Keratinocyte (primary cell): ENCODE data around the gene AGR3. TPM values are rescaled to one million over a fixed set of nuclear protein-coding genes. Genes with fewer than 3 reads are reported as not detected.

Source experiments
- DNase-seq: peaks from one replicate; pipeline ENCODE4 v3.0.0-alpha.2; 2011; ENCODE audit warnings: low read depth, missing footprints, low spot score
- FAIRE-seq: peaks from 2 replicates; lab custom pipeline; 2011; peaks lifted over from hg19 to GRCh38; lab: Jason Lieb, UNC
- H2AFZ ChIP-seq: 2 replicates; pipeline ENCODE4 v1.6.0; 2012; ENCODE audit warnings: low read length, control low read depth, inconsistent platforms; ENCODE audit not compliant: control insufficient read depth
- H3K27ac ChIP-seq: 2 replicates; pipeline ENCODE4 v1.5.1; 2011; ENCODE audit warnings: low read length; ENCODE audit not compliant: control insufficient read depth, insufficient read depth
- H3K27me3 ChIP-seq: 3 replicates; pipeline ENCODE4 v1.6.0; 2011; ENCODE audit warnings: low read length; ENCODE audit not compliant: control insufficient read depth, insufficient read depth; ENCODE audit errors: extremely low read depth
- H3K36me3 ChIP-seq, 2 experiments: 2 replicates in 1 of 2; 3 replicates in 1 of 2; pipeline ENCODE4 v1.5.1; 2011; ENCODE audit warnings: low read length in 2 of 2, mild to moderate bottlenecking in 1 of 2; ENCODE audit not compliant: control insufficient read depth in 2 of 2, insufficient read depth in 2 of 2; ENCODE audit errors: extremely low read depth in 1 of 2
- H3K4me1 ChIP-seq: 3 replicates; pipeline ENCODE4 v1.5.1; 2011; ENCODE audit warnings: low read length; ENCODE audit not compliant: control insufficient read depth, insufficient read depth; ENCODE audit errors: extremely low read depth
- H3K4me2 ChIP-seq: 3 replicates; pipeline ENCODE4 v1.6.0; 2011; ENCODE audit warnings: low read depth, low read length; ENCODE audit not compliant: control insufficient read depth, insufficient read depth; ENCODE audit errors: extremely low read depth
- H3K4me3 ChIP-seq, 3 experiments: fragments of 200-600 bp in 1 of 3; sonication (generic) in 1 of 3; 2 replicates in 2 of 3; 3 replicates in 1 of 3; pipeline ENCODE4 v1.5.1; 2011 to 2016; ENCODE audit warnings: low read length in 3 of 3, mild to moderate bottlenecking in 3 of 3, control low read depth in 2 of 3, inconsistent platforms in 1 of 3, low read depth in 1 of 3, mixed read lengths in 1 of 3, mixed run types in 1 of 3, moderate library complexity in 1 of 3; ENCODE audit not compliant: control insufficient read depth in 2 of 3, insufficient read depth in 2 of 3; ENCODE audit errors: extremely low read depth in 1 of 3
- H3K79me2 ChIP-seq: 2 replicates; pipeline ENCODE4 v1.6.0; 2012; ENCODE audit warnings: low read length; ENCODE audit not compliant: control insufficient read depth, insufficient read depth
- H3K9ac ChIP-seq: 3 replicates; pipeline ENCODE4 v1.6.0; 2011; ENCODE audit warnings: low read length; ENCODE audit not compliant: control insufficient read depth, insufficient read depth; ENCODE audit errors: extremely low read depth
- H3K9me1 ChIP-seq: 3 replicates; pipeline ENCODE4 v1.6.0; 2011; ENCODE audit warnings: low read length; ENCODE audit not compliant: control insufficient read depth, insufficient read depth; ENCODE audit errors: extremely low read depth
- H3K9me3 ChIP-seq: 2 replicates; pipeline ENCODE4 v1.5.1; 2012; ENCODE audit warnings: low read depth, low read length; ENCODE audit not compliant: control insufficient read depth
- H4K20me1 ChIP-seq: 3 replicates; pipeline ENCODE4 v1.6.0; 2011; ENCODE audit warnings: low read length; ENCODE audit not compliant: control insufficient read depth, insufficient read depth; ENCODE audit errors: extremely low read depth
- CTCF ChIP-seq, 3 experiments: IDR thresholded peaks in 1 of 3; conservative IDR thresholded peaks in 1 of 3; optimal IDR thresholded peaks in 1 of 3; 2 replicates in 2 of 3; 3 replicates in 1 of 3; pipeline versions ENCODE3 to v1.5.1; 2011; ENCODE audit warnings: low read length in 3 of 3, mild to moderate bottlenecking in 3 of 3, moderate library complexity in 2 of 3, control low read depth in 1 of 3, inconsistent platforms in 1 of 3; ENCODE audit not compliant: insufficient read depth in 2 of 3; ENCODE audit errors: extremely low read depth in 1 of 3
- EZH2 ChIP-seq: IDR thresholded peaks from one replicate; pipeline ENCODE4 v1.6.1; 2012; ENCODE audit warnings: inconsistent platforms, mild to moderate bottlenecking, low read length, moderate library complexity
- dilution Hi-C: fragments of 300-500 bp; cut with MboI; formaldehyde crosslinking; loops from one replicate; pipeline ENCODE4 v1.7.0; 2020; ENCODE audit warnings: low sequenced_read_pairs; ENCODE audit not compliant: extremely low pct_ligation_motif_present
- polyA plus RNA-seq, 5 experiments: library from polyadenylated mRNA; depleted of rRNA in 3 of 5; stranded (reverse) in 3 of 5; stranded (forward) in 1 of 5; unstranded in 1 of 5; fragments of >200 nt; gene quantifications; 1 replicate in 1 of 5; 2 replicates in 3 of 5; 3 replicates in 1 of 5; pipeline versions ENCODE4 v1.2.1 to v1.2.3, GENCODE V29; 2011 to 2012; ENCODE audit warnings: missing spikeins in 2 of 5, low read depth in 1 of 5, low replicate concordance in 1 of 5

Gene AGR3
- polyA plus RNA-seq, 1 donor (not counting 4 experiments of a cell fraction or from before 2014, with no cell fraction given) = not detected

GRCh38 chr7:16918288-16918895 lies 36.6 kb upstream of the AGR3 start:
- no peaks in the 10 kb centered on the region for H4K20me1 ChIP-seq
- no peak for TF ChIP-seq EZH2
- peak in 2 of 3 experiments; percentile 31 to 40 for TF ChIP-seq CTCF (optimal IDR thresholded peaks at IDR 0.05 in 1 of 3, IDR thresholded peaks at IDR 0.05 in 1 of 3, conservative IDR thresholded peaks at IDR 0.05 in 1 of 3; ENCODE audit: extremely low read depth in 1 of 3, insufficient read depth in 2 of 3, low read length in 3 of 3)
- H2AFZ ChIP-seq = no peak overlapping the region
- H3K36me3 ChIP-seq = no peaks in the 10 kb centered on the region
- dilution Hi-C loops = no loop called here
- no peak overlapping the region for H3K9ac ChIP-seq
- no peaks in the 10 kb centered on the region for H3K9me1 ChIP-seq
- no peaks in the 10 kb centered on the region for H3K79me2 ChIP-seq
- no peak overlapping the region for H3K4me3 ChIP-seq
- H3K27ac ChIP-seq = no peak overlapping the region
- H3K4me1 ChIP-seq = peaks cover 47% of the 10 kb centered on the region
- H3K9me3 ChIP-seq = no peaks in the 10 kb centered on the region
- no peak overlapping the region for H3K4me2 ChIP-seq
- FAIRE-seq = peak; percentile 5
- no peaks in the 10 kb centered on the region for H3K27me3 ChIP-seq
- no peak for DNase-seq

GRCh38 chr7:16916738-16917137 lies 35.0 kb upstream of the AGR3 start:
- H3K27ac ChIP-seq = peak overlapping the region; percentile 74
- H3K4me3 ChIP-seq = peak overlapping the region; percentile 22 to 70 (median 70)
- peak overlapping the region; percentile 97 for H3K4me2 ChIP-seq
- no peaks in the 10 kb centered on the region for H3K9me3 ChIP-seq
- TF ChIP-seq CTCF (optimal IDR thresholded peaks at IDR 0.05 in 1 of 3, IDR thresholded peaks at IDR 0.05 in 1 of 3, conservative IDR thresholded peaks at IDR 0.05 in 1 of 3; ENCODE audit: extremely low read depth in 1 of 3, insufficient read depth in 2 of 3, low read length in 3 of 3) = no peak
- no peak for TF ChIP-seq EZH2
- H3K9me1 ChIP-seq = no peaks in the 10 kb centered on the region
- H3K4me1 ChIP-seq = peaks cover 43% of the 10 kb centered on the region
- no peaks in the 10 kb centered on the region for H3K27me3 ChIP-seq
- H3K79me2 ChIP-seq = no peaks in the 10 kb centered on the region
- H4K20me1 ChIP-seq = no peaks in the 10 kb centered on the region
- H3K36me3 ChIP-seq = no peaks in the 10 kb centered on the region
- no peak overlapping the region for H3K9ac ChIP-seq
- dilution Hi-C loops = no loop called here
- no peak for FAIRE-seq
- no peak for DNase-seq
- peak overlapping the region; percentile 10 for H2AFZ ChIP-seq
